Stimulated activated CD8-positive, alpha-beta memory T cell treated with anti-CD3 and anti-CD28 coated beads, Interleukin-15, amount 100 ng/mL, for 48 hours (primary cell): ENCODE measurements around the gene KMT5B.

Experiments
- DNase-seq, 2 donors: peaks; one replicate each; pipeline ENCODE4 v3.0.0-alpha.2; 2020; ENCODE audit warnings: low read depth in 2 of 2

The KMT5B gene

DNA sequence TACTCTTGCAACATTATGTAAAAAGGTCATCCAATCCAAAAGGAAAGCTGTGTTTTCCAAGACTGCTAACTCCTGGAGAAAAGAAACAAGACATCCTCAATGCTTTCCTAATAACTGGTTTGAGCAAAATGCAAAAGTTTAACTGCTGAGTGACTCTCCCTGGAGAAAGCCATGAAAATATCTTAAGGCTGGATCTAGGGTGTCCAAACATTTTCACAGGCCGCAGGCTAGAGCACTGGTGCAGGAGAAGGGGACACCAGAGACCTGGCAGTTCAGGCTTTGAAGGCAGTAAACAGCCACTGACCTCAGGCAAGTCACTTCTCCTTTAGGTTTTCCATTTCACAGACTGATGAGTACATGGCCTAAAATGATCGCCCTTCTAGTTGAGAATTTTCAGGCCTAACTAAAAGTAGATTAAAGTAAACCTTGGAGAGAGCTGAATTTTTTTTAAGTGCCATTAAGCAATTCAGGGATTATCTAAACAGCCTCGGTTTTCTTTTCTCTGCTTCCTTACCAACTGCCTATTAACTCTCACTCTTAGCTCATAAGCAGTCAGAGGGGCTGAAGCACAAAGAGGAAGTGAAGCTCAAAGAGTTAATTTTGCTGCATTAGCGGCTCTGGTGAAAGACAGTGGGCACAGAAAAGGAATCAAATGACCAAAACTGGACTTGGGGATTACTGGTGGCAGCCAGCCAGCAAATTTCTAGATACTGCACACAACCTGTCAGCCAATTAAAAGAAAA lies 94.2 kb downstream of the KMT5B start:
- DNase-seq: no peak

DNA sequence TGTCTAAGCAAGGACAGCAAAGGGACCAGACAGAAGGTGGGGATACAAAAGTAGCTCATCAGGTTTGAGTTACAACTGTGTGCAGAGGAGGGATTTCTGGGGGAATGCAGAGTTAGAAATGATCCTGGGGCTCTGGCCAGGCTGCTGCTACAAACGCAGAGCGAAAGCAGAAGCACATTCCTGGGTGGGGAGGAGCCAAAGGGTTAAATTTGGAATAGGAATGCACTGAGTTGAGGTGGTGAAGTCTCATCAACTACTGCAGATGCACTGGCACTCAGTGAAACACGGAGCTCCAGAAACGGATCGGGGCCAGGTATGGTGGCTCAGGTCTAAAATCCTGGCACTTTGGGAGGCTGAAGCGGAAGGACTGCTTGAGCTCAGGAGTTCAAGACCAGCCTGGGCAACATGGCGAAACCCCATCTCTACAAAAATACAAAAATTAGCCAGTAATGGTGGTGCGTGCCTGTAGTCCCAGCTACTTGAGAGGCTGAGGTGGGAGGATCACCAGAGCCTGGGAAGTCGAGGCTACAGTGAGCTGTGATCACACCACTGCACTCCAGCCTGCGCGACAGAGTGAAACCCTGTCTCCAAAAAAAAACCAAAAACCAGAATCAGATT lies 95.1 kb downstream of the KMT5B start:
- DNase-seq: no peak

DNA sequence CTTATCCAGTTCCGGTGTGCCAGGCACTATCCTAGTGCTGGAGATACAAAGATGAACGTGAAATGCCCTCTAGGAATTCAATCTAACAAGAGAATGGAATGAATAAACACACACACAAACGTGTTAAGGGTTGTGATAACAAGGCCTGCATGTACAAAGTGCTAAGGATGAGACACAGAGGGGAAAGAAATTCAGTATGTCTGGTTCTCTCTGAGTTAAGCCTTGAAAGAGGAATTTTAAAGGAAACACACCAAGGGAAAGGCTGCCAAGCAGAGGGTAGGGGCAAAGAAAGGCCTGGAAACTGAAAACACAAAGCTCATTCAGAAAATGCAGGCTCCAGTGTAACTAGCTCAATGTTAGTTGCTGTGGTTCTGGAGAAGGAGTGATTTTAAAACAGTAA lies 96.1 kb downstream of the KMT5B start:
- no peak for DNase-seq

DNA sequence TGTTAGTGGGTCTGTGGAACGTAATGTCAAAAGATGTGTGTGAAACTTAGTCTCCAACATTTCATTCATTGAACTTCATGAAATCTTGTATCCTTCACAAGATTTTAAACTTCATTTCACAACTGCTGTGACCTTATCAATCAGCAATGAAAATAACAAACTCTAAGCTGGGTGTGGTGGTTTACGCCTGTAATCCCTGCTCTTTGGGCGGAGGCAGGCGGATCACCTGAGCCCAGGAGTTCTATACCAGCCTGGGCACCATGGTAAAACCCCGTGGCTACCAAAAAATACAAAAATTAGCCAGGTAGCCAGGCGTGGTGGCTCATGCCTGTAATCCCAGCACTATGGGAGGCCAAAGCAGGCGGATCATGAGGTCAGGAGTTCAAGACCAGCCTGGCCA lies 97.0 kb downstream of the KMT5B start:
- DNase-seq: no peak

DNA sequence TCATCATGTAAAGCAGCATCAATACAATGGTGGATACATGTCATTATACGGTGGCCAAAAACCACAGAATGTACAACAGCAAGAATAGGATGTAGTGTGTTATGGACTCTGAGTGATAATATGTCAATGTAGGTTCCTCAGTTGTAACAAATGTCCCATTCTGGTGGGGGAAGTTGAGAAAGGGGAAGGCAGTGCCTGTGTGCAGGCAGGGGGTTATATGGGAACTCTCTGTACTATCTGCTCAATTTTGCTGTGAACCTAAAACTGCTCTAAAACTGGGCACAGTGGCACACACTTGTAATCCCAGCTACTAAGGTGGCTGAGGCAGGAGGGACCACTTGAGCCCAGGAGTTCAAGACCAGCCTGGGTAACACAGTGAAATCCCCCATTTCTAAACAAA lies 97.8 kb downstream of the KMT5B start:
- DNase-seq: no peak

DNA sequence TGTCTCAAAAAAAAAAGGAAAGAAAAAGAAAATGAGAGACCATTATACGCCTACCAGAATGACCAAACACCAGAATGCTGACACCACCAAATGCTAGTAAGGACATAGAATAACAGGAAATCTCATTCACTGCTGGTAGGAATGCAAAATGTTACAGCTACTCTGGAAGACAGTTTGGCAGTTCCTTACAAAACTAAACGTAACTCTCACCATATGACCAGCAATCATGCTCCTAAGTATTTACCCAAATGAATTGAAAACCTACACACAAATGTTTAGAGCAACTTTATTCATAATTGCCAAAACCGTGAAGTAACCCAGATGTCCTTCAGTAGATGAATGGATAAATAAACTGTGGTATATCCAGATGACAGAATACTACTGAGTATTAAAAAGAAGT lies 99.1 kb downstream of the KMT5B start:
- DNase-seq: no peak

DNA sequence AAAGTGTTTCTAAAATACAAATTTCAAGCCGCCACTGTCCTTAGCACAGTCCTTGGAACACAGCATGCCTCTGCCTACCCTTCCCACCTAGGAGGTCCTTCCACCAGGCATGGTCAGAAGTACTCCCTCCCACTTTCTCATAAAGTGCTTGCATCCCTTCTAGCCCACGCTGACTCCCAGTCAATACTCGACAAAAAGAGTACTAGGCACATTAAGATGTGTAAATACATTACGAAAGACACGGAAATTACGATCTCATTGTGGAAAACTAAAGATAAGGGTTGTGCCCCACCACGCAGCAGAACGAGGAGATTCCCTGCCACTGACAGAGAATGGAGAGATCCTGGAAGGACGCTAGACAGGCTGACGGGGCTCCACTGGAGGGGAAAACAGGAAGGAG lies 105.4 kb downstream of the KMT5B start:
- no peak for DNase-seq

DNA sequence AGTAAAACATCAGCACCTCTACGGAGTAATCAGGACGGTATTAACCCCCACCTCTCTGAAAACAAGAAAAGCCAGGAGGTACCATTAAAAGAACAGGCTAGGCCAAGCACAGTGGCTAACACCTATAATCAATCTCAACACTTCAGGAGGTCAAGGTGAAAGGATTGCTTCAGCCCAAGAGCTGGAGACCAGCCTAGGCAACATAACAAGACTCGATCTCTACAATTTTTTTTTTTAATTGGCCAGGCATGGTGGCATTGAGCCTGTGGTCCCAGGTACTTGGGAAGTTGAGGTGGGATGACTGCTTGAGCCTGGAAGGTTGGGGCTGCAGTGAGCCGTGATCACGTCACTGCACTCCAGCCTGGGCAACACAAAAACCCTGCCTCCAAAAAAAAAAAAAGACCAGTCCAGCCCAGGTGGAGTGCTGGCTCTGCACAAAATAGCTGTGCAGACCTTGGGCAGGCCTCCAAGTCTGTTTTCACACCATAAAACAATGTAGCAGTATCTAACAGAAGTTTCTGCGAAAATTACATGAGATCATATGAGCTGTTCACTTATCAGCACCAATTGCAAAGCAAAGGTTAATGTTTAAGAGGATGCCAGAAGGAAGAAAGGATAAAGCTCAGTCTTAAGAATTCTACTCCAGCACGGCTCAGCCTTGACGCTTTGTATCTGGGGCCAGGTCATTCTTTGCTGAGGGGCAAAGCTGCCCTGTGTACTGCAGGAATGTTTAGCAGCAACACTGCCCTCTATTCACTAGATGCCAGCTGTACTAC lies 106.7 kb downstream of the KMT5B start:
- DNase-seq: no peak
